HEK293T (cell line): ENCODE data around the gene SUGCT.

ENCODE experiments used
- CTCF ChIA-PET: fragments of 350-600 bp; formaldehyde crosslinking; extraction: SDS; loops from one replicate; lab custom pipeline; 2021; ENCODE audit warnings: antibody characterized with exemption, inconsistent platforms; lab: Yijun Ruan, JAX
- POLR2A ChIA-PET: fragments of 350-600 bp; formaldehyde crosslinking; extraction: SDS; loops from one replicate; lab custom pipeline; 2020; ENCODE audit warnings: antibody characterized with exemption, inconsistent platforms; lab: Yijun Ruan, JAX
- DNase-seq: peaks from one replicate; pipeline ENCODE4 v3.0.0; 2012; ENCODE audit warnings: mixed read lengths; ENCODE audit errors: extremely low spot score
- ARNT ChIP-seq: fragments of 450-650 bp; IDR thresholded peaks from 2 replicates; pipeline ENCODE4 v1.6.1; 2017; ENCODE audit warnings: mild to moderate bottlenecking
- BHLHE40 ChIP-seq: fragments of 450-650 bp; IDR thresholded peaks from 2 replicates; pipeline ENCODE4 v1.6.1; 2016; ENCODE audit warnings: mild to moderate bottlenecking, moderate library complexity, borderline replicate concordance
- CTBP1 ChIP-seq: fragments of 450-650 bp; IDR thresholded peaks from 2 replicates; pipeline ENCODE4 v1.6.1; 2016; ENCODE audit warnings: borderline replicate concordance
- ELF4 ChIP-seq: fragments of 450-650 bp; IDR thresholded peaks from 2 replicates; pipeline ENCODE4 v1.6.1; 2017; ENCODE audit warnings: antibody characterized with exemption
- FOXA1 ChIP-seq: fragments of 450-650 bp; IDR thresholded peaks from 2 replicates; pipeline ENCODE4 v1.6.1; 2016; ENCODE audit warnings: mild to moderate bottlenecking
- FOXK2 ChIP-seq: fragments of 450-650 bp; IDR thresholded peaks from 2 replicates; pipeline ENCODE4 v1.6.1; 2016; ENCODE audit warnings: mild to moderate bottlenecking
- FOXM1 ChIP-seq: fragments of 450-650 bp; IDR thresholded peaks from 2 replicates; pipeline ENCODE4 v1.6.1; 2017; ENCODE audit warnings: mild to moderate bottlenecking, borderline replicate concordance
- HDGF ChIP-seq: fragments of 450-650 bp; IDR thresholded peaks from 2 replicates; pipeline ENCODE4 v1.6.1; 2017; ENCODE audit warnings: antibody characterized with exemption, borderline replicate concordance
- L3MBTL2 ChIP-seq: fragments of 450-650 bp; conservative IDR thresholded peaks from 2 replicates; pipeline ENCODE4 v1.6.1; 2016; ENCODE audit warnings: mild to moderate bottlenecking
- LEF1 ChIP-seq: fragments of 450-650 bp; IDR thresholded peaks from 2 replicates; pipeline ENCODE4 v1.6.1; 2017; ENCODE audit warnings: mild to moderate bottlenecking, borderline replicate concordance
- NFRKB ChIP-seq: fragments of 450-650 bp; IDR thresholded peaks from 2 replicates; pipeline ENCODE4 v1.6.1; 2016; ENCODE audit warnings: mild to moderate bottlenecking, moderate library complexity
- PKNOX1 ChIP-seq: fragments of 450-650 bp; IDR thresholded peaks from 2 replicates; pipeline ENCODE4 v1.6.1; 2016
- SP1 ChIP-seq: fragments of 450-650 bp; IDR thresholded peaks from 2 replicates; pipeline ENCODE4 v1.6.1; 2017
- SUZ12 ChIP-seq: fragments of 450-650 bp; IDR thresholded peaks from 2 replicates; pipeline ENCODE4 v1.6.1; 2016; ENCODE audit warnings: mild to moderate bottlenecking
- TARDBP ChIP-seq: fragments of 450-650 bp; IDR thresholded peaks from 2 replicates; pipeline ENCODE4 v1.6.1; 2016
- ZNF384 ChIP-seq: fragments of 450-650 bp; IDR thresholded peaks from 2 replicates; pipeline ENCODE4 v1.6.1; 2016

The SUGCT gene

GRCh38 chr7:40520986-40521738 is 386.4 kb downstream of the SUGCT start:
- DNase-seq, result no peak
- TF ChIP-seq L3MBTL2 (no peak), FOXM1 (no peak), SUZ12 (no peak), PKNOX1 (no peak), ELF4 (no peak), NFRKB (no peak), TARDBP (no peak), ARNT (no peak), ZNF384 (no peak), CTBP1 (no peak), HDGF (no peak), SP1 (no peak), BHLHE40 (no peak), FOXK2 (no peak), LEF1 (no peak)
- CTCF ChIA-PET, result no interaction called here
- POLR2A ChIA-PET, result no interaction called here

- TF ChIP-seq ARNT, result no peak
- TF ChIP-seq PKNOX1, result no peak
- TF ChIP-seq ZNF384, result no peak
- TF ChIP-seq FOXA1, result no peak
- TF ChIP-seq CTBP1, result no peak
- TF ChIP-seq BHLHE40, result no peak
- TF ChIP-seq L3MBTL2, result no peak
- no peak for TF ChIP-seq NFRKB
- ChIA-PET CTCF (no interaction called here), POLR2A (no interaction called here)
- DNase-seq, result no peak
Measured at GRCh38 chr7:40525764-40526163, 391.0 kb downstream of the SUGCT start.

GRCh38 chr7:40526951-40527715 is 392.3 kb downstream of the SUGCT start:
- ChIA-PET POLR2A (no interaction called here), CTCF (no interaction called here)
- TF ChIP-seq SP1 (no peak), HDGF (no peak), PKNOX1 (no peak), FOXA1 (no peak), FOXM1 (no peak), CTBP1 (no peak), SUZ12 (no peak), L3MBTL2 (no peak), ARNT (no peak), ZNF384 (no peak), TARDBP (no peak), NFRKB (no peak), LEF1 (no peak), FOXK2 (no peak), BHLHE40 (no peak), ELF4 (no peak)
- no peak for DNase-seq

GRCh38 chr7:40527723-40528122 is 392.9 kb downstream of the SUGCT start:
- no peak for DNase-seq
- TF ChIP-seq HDGF (no peak), ARNT (no peak), SP1 (no peak), ELF4 (no peak), FOXA1 (no peak), CTBP1 (no peak), SUZ12 (no peak), PKNOX1 (no peak), BHLHE40 (no peak), NFRKB (no peak), FOXM1 (no peak), L3MBTL2 (no peak), LEF1 (no peak), FOXK2 (no peak)
- CTCF ChIA-PET, result no interaction called here
- POLR2A ChIA-PET, result no interaction called here

GRCh38 chr7:40530292-40530691 is 395.5 kb downstream of the SUGCT start:
- ChIA-PET POLR2A (no interaction called here), CTCF (no interaction called here)
- DNase-seq, result no peak
- no peak for TF ChIP-seq PKNOX1
- TF ChIP-seq ARNT, result no peak
- TF ChIP-seq FOXK2, result no peak
- TF ChIP-seq LEF1, result no peak
- TF ChIP-seq FOXM1, result no peak
- TF ChIP-seq HDGF, result no peak
- no peak for TF ChIP-seq SUZ12
- TF ChIP-seq ZNF384, result no peak
- no peak for TF ChIP-seq SP1
- TF ChIP-seq ELF4, result no peak
- no peak for TF ChIP-seq NFRKB
- no peak for TF ChIP-seq BHLHE40
- TF ChIP-seq L3MBTL2, result no peak
- TF ChIP-seq FOXA1, result no peak
- no peak for TF ChIP-seq TARDBP
- no peak for TF ChIP-seq CTBP1
